Kidney (tissue), 14 donors: ENCODE measurements around the gene BEST1. TPM values are rescaled to one million over a fixed set of nuclear protein-coding genes. Genes with fewer than 3 reads are reported as not detected.
A peak's percentile ranks its signal among the peaks of the same experiment; 100 is the strongest.

Source experiments
- DNase-seq, 5 donors: peaks; one replicate each; pipeline ENCODE4 v3.0.0-alpha.2; 2013 to 2020
- FAIRE-seq: peaks from 2 replicates; lab custom pipeline; 2012; peaks lifted over from hg19 to GRCh38; lab: Jason Lieb, UNC
- H3K27ac ChIP-seq, 2 donors: one replicate each; pipeline ENCODE4 v1.7.0; 2013; ENCODE audit warnings: low read depth in 2 of 2, low read length in 2 of 2, inconsistent platforms in 1 of 2
- H3K27me3 ChIP-seq: one replicate; pipeline ENCODE4 v1.7.1; 2013; ENCODE audit warnings: low read length, inconsistent platforms; ENCODE audit not compliant: control insufficient read depth, insufficient read depth
- H3K36me3 ChIP-seq, 3 donors: one replicate each; pipeline versions ENCODE4 v1.7.0 to v1.7.1; 2013; ENCODE audit warnings: low read length in 3 of 3, control low read depth in 1 of 3, inconsistent platforms in 1 of 3; ENCODE audit not compliant: insufficient read depth in 3 of 3, control insufficient read depth in 2 of 3
- H3K4me1 ChIP-seq, 3 donors: one replicate each; pipeline versions ENCODE4 v1.7.0 to v1.7.1; 2013; ENCODE audit warnings: low read length in 3 of 3, inconsistent platforms in 1 of 3, low read depth in 1 of 3; ENCODE audit not compliant: control insufficient read depth in 2 of 3, insufficient read depth in 2 of 3
- H3K4me3 ChIP-seq, 3 donors: one replicate each; pipeline versions ENCODE4 v1.7.0 to v1.8.1; 2013; ENCODE audit warnings: low read length in 3 of 3, control low read depth in 1 of 3, inconsistent platforms in 1 of 3
- H3K9ac ChIP-seq, 3 donors: one replicate each; pipeline versions ENCODE4 v1.7.0 to v1.7.1; 2013; ENCODE audit warnings: low read length in 3 of 3, control low read depth in 1 of 3, inconsistent platforms in 1 of 3
- H3K9me3 ChIP-seq, 3 donors: one replicate each; pipeline versions ENCODE4 v1.7.0 to v1.7.1; 2013; ENCODE audit warnings: low read length in 3 of 3, control low read depth in 1 of 3, inconsistent platforms in 1 of 3; ENCODE audit not compliant: control insufficient read depth in 2 of 3, insufficient read depth in 1 of 3
- CTCF ChIP-seq: IDR thresholded peaks from 3 replicates; pipeline ENCODE4 v1.5.1; 2012; ENCODE audit warnings: mild to moderate bottlenecking, moderate library complexity, borderline replicate concordance; ENCODE audit not compliant: insufficient read depth; ENCODE audit errors: extremely low read depth
- intact Hi-C: fragments of 100-400 bp; cut with DNase I; formaldehyde crosslinking; loops from one replicate; pipeline ENCODE4 v1.11.1; 2022
- polyA plus RNA-seq: library from polyadenylated mRNA; stranded (reverse); fragments of 350-450 nt; fragmentation: Illumina TruSeq; extraction: RNeasy Lipid Tissue Mini Kit (QIAGEN cat#74804); gene quantifications from one replicate; pipeline ENCODE4 v1.2.3, GENCODE V29; 2014; ENCODE audit warnings: low read depth, low replicate concordance; ENCODE audit not compliant: insufficient read depth
- total RNA-seq: library from RNA; stranded (reverse); fragmentation: NEBNext Ultra II Directional; extraction: Animal tissue kit (Norgen Biotek cat#: 25700); gene quantifications from one replicate; pipeline ENCODE4 v1.2.1, GENCODE V29; 2021
- donor health status: control.
- donor health status: control.
- donor health status: control.
- donor health status: control.
- donor health status: control.
- donor health status: DM: yes; HTN: yes; CAD: no.
- donor health status: Normal renal cell carcinoma (clear cell type).

Gene BEST1
- total and polyA plus RNA-seq, 2 donors from 2014 or later: 0.62 to 7.1 TPM

DNA sequence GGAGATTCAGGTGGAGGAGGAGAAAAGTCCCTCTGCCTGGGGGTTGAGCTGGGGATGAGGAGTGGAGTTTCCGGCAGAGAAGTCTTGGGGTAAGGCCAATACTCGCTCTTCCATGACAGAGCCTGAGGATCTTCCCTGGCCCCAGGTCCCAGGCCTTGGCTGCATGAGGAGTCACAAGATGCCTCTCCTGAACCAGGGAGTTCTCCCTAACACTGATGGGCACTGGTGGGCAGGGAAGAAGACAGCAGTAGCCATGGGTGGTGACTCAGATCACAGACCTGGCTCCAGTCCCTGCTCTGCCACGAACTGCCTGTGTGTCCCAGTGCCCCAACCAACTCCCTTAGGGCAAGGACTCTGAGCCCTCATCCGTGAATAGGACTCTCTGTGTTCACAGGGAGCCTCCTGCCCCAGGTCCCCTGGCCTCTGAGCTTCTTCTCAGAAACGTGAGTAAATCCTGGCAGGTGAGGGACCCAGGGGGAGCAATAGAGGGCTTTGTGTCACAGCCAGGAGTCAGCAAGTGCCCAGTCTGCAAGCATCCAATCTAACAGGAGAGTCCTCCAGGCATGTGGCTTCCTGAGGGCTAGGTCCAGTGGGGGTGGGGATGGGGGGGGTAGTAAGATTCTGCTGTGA lies 62.8 kb downstream of the BEST1 start:
- H3K9ac ChIP-seq: no peak overlapping the region
- peaks cover 0 to 8% (median 0%) of the 10 kb centered on the region in 3 donors for H3K4me1 ChIP-seq
- peak overlapping the region in 1 of 2 donors; percentile 30 for H3K27ac ChIP-seq
- intact Hi-C loops: no loop called here
- no peak overlapping the region for H3K4me3 ChIP-seq
- DNase-seq (peak in 1 of 5 donors; percentile 75), FAIRE-seq (no peak)
- H3K9me3 ChIP-seq: no peaks in the 10 kb centered on the region
- no peaks in the 10 kb centered on the region for H3K36me3 ChIP-seq
- no peak for TF ChIP-seq CTCF
- H3K27me3 ChIP-seq: no peaks in the 10 kb centered on the region

Other genes with a start within 250 kb of the BEST1 start
- gene MYRF, start 197.7 kb upstream of the BEST1 start, total RNA-seq: 36.3 TPM
- gene MYRF, start 197.7 kb upstream of the BEST1 start, polyA plus RNA-seq: 6.0 TPM
- 92.1 TPM for gene TMEM258, start 157.8 kb upstream of the BEST1 start, total RNA-seq
- 228 TPM for gene TMEM258, start 157.8 kb upstream of the BEST1 start, polyA plus RNA-seq
- gene FEN1, start 157.4 kb upstream of the BEST1 start, total RNA-seq: 8.8 TPM
- 8.5 TPM for gene FEN1, start 157.4 kb upstream of the BEST1 start, polyA plus RNA-seq
- gene FADS1, start 133.3 kb upstream of the BEST1 start, total RNA-seq: 19.5 TPM
- 6.7 TPM for gene FADS1, start 133.3 kb upstream of the BEST1 start, polyA plus RNA-seq
- 49.2 TPM for gene FADS2, start 122.1 kb upstream of the BEST1 start, total RNA-seq
- 9.8 TPM for gene FADS2, start 122.1 kb upstream of the BEST1 start, polyA plus RNA-seq
- 58.2 TPM for gene FADS3, start 58.8 kb upstream of the BEST1 start, total RNA-seq
- 20.5 TPM for gene FADS3, start 58.8 kb upstream of the BEST1 start, polyA plus RNA-seq
- gene RAB3IL1, start 32.8 kb upstream of the BEST1 start, total RNA-seq: 14.6 TPM
- gene RAB3IL1, start 32.8 kb upstream of the BEST1 start, polyA plus RNA-seq: 27.8 TPM
- 3,221 TPM for gene FTH1, start 17.3 kb downstream of the BEST1 start, total RNA-seq
- 7,914 TPM for gene FTH1, start 17.3 kb downstream of the BEST1 start, polyA plus RNA-seq
- gene INCENP, start 173.7 kb downstream of the BEST1 start, total RNA-seq: 17.5 TPM
- gene INCENP, start 173.7 kb downstream of the BEST1 start, polyA plus RNA-seq: 2.9 TPM
- not detected for gene SCGB1D1, start 239.9 kb downstream of the BEST1 start, total RNA-seq
- gene SCGB1D1, start 239.9 kb downstream of the BEST1 start, polyA plus RNA-seq: not detected